ENCODE data around the gene SEC11A. TPM values are rescaled to one million over a fixed set of nuclear protein-coding genes. Genes with fewer than 3 reads are reported as not detected.
A peak's percentile ranks its signal among the peaks of the same experiment; 100 is the strongest.

The SEC11A gene
- polyA plus RNA-seq, 3 donors, result 111 to 166 (median 154) TPM

GRCh38 chr15:84714372-84714771, 1.6 kb downstream of the SEC11A start:
- H3K36me3 Mint-ChIP-seq, result peaks cover 5 to 33% of the 10 kb centered on the region in 2 donors
- Histone ChIP-seq H3K36me3 (replicated peaks in 1 of 2; ENCODE audit: control insufficient read depth in 1 of 2, insufficient read depth in 2 of 2, low read length in 2 of 2) (peaks cover 19 to 22% of the 10 kb centered on the region in 2 donors), H3K4me3 (replicated peaks in 1 of 3; ENCODE audit: low read depth in 2 of 3, low read length in 3 of 3) (peak overlapping the region; percentile 73 to 100 (median 99)), H3K27me3 (ENCODE audit: control insufficient read depth in 2 of 2, insufficient read depth in 2 of 2, low read length in 2 of 2) (no peaks in the 10 kb centered on the region), H3K27ac (ENCODE audit: low read depth in 1 of 2, low read length in 2 of 2) (peak overlapping the region in 1 of 2 donors; percentile 93), H2AFZ (ENCODE audit: insufficient read depth, low read depth, low read length, poor library complexity, severe bottlenecking) (no peak overlapping the region), H3K9ac (ENCODE audit: insufficient read depth, low read length, poor library complexity, severe bottlenecking) (no peak overlapping the region), H4K20me1 (ENCODE audit: insufficient read depth, low read length) (peaks cover 43% of the 10 kb centered on the region), H3K9me3 (replicated peaks in 1 of 2; ENCODE audit: control insufficient read depth in 1 of 2, insufficient read depth in 1 of 2, low read length in 2 of 2) (no peaks in the 10 kb centered on the region), H3K79me2 (ENCODE audit: insufficient read depth, low read length) (peaks cover 93% of the 10 kb centered on the region), H3K4me1 (ENCODE audit: control insufficient read depth in 1 of 2, insufficient read depth in 2 of 2, low read length in 2 of 2) (peaks cover 31 to 46% of the 10 kb centered on the region in 2 donors), H3K4me2 (replicated peaks; ENCODE audit: extremely low read depth, low read length, poor library complexity, severe bottlenecking) (peak overlapping the region; percentile 90)
- WGBS (ENCODE audit: insufficient coverage), result no CpG with 5 or more reads among the region's 5 CpGs
- intact Hi-C loops (cut with micrococcal nuclease), result loop anchor here in 1 of 2 donors (10.0 kb wide), 2 partner anchors 60 to 270 kb away; partner anchors contain the start of genes NMB, PDE8A and WDR73
- peaks cover 0 to 2% (median 0%) of the 10 kb centered on the region in 3 donors for H3K27me3 Mint-ChIP-seq (ENCODE audit: low read depth in 3 of 3)
- peak overlapping the region in 5 of 7 donors; percentile 4 to 100 (median 44) for H3K27ac Mint-ChIP-seq
- no peak for DNase-seq
- peaks cover 43% of the 10 kb centered on the region for H3K4me1 Mint-ChIP-seq
- peaks cover 0 to 4% (median 0%) of the 10 kb centered on the region in 7 donors for H3K9me3 Mint-ChIP-seq
- TF ChIP-seq CTCF (IDR thresholded peaks at IDR 0.05), result no peak
- peak overlapping the region; percentile 98 to 100 for H3K4me3 Mint-ChIP-seq

- H3K27me3 Mint-ChIP-seq (ENCODE audit: low read depth in 3 of 3), result no peaks in the 10 kb centered on the region
- Histone ChIP-seq H3K4me1 (ENCODE audit: control insufficient read depth in 1 of 2, insufficient read depth in 2 of 2, low read length in 2 of 2) (peaks cover 4 to 11% of the 10 kb centered on the region in 2 donors), H3K4me3 (replicated peaks in 1 of 3; ENCODE audit: low read depth in 2 of 3, low read length in 3 of 3) (no peak overlapping the region), H3K9ac (ENCODE audit: insufficient read depth, low read length, poor library complexity, severe bottlenecking) (no peak overlapping the region), H3K27ac (ENCODE audit: low read depth in 1 of 2, low read length in 2 of 2) (peak overlapping the region in 1 of 2 donors; percentile 63), H2AFZ (ENCODE audit: insufficient read depth, low read depth, low read length, poor library complexity, severe bottlenecking) (no peak overlapping the region), H3K79me2 (ENCODE audit: insufficient read depth, low read length) (peaks cover 100% of the 10 kb centered on the region), H3K36me3 (replicated peaks in 1 of 2; ENCODE audit: control insufficient read depth in 1 of 2, insufficient read depth in 2 of 2, low read length in 2 of 2) (peaks cover 4 to 26% of the 10 kb centered on the region in 2 donors), H4K20me1 (ENCODE audit: insufficient read depth, low read length) (peaks cover 98% of the 10 kb centered on the region), H3K9me3 (replicated peaks in 1 of 2; ENCODE audit: control insufficient read depth in 1 of 2, insufficient read depth in 1 of 2, low read length in 2 of 2) (no peaks in the 10 kb centered on the region), H3K4me2 (replicated peaks; ENCODE audit: extremely low read depth, low read length, poor library complexity, severe bottlenecking) (no peak overlapping the region), H3K27me3 (ENCODE audit: control insufficient read depth in 2 of 2, insufficient read depth in 2 of 2, low read length in 2 of 2) (no peaks in the 10 kb centered on the region)
- no peaks in the 10 kb centered on the region for H3K9me3 Mint-ChIP-seq
- intact Hi-C loops (cut with micrococcal nuclease), result no loop called here
- H3K4me3 Mint-ChIP-seq, result no peak overlapping the region
- peaks cover 22% of the 10 kb centered on the region for H3K4me1 Mint-ChIP-seq
- no peak for TF ChIP-seq CTCF (IDR thresholded peaks at IDR 0.05)
- DNase-seq, result no peak
- H3K27ac Mint-ChIP-seq, result peak overlapping the region in 5 of 7 donors; percentile 10 to 63 (median 33)
- H3K36me3 Mint-ChIP-seq, result peaks cover 15 to 30% of the 10 kb centered on the region in 2 donors
- WGBS (ENCODE audit: insufficient coverage), result 95% methylated on average over 4 of the region's 5 CpGs
Observed at GRCh38 chr15:84703808-84704207, 12.1 kb downstream of the SEC11A start.

All from CD14-positive monocyte (primary cell).